ENCODE measurements around the gene WDR53. TPM values are rescaled to one million over a fixed set of nuclear protein-coding genes. Genes with fewer than 3 reads are reported as not detected.
A peak's percentile ranks its signal among the peaks of the same experiment; 100 is the strongest.

The WDR53 gene
- total RNA-seq, 4 donors from 2014 or later: 0.26 to 10.6 (median 8.8) TPM

- H3K36me3 ChIP-seq: no peaks in the 10 kb centered on the region
- no peaks in the 10 kb centered on the region for H3K4me1 ChIP-seq
- H3K4me3 ChIP-seq: no peak overlapping the region
- TF ChIP-seq CTCF (IDR thresholded peaks at IDR 0.05) (no peak), POLR2A (IDR thresholded peaks at IDR 0.05) (no peak)
- no peaks in the 10 kb centered on the region for H3K9me3 ChIP-seq
- no peak overlapping the region for H3K27ac ChIP-seq
- intact Hi-C loops (cut with DNase I; ENCODE audit: low total_unique reads): no loop called here
- DNase-seq: no peak
- H3K27me3 ChIP-seq: no peaks in the 10 kb centered on the region
Measured at GRCh38 chr3:196544491-196544992, 23.8 kb downstream of the WDR53 start.

DNA sequence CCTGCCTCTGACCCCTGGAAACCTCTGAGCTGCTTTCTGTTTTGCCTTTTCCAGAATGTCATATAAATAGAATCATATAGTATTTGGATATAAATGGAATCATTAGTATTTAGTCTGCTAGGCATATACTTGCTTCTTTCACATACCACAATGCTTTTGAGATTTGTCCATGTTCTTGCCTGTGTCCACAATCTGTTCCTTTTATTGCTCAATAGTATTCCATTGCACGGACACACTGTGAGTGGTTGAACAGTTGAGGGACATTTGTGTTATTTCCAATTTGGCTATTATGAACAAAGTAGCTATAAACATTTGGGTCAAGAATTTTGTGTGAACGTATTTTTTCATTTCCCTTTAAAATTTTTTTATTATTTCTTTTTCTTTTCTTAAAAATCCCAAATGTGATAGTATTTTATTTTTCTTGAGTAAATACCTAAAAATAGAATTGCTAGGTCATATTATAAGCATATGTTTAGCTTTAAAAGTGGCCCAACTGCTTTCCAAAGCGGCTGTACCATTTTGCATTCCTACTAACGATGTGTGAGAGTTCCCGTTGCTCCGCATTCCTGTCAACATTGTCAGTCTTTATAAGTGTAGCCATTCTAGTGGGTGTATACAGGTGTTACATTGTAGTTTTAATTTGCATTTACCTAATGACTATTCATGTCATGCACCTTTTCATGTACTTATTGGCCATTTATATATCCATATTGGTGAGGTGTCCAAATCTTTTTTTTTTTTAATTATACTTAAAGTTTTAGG, 26.5 kb downstream of the WDR53 start:
- no peak for DNase-seq
- intact Hi-C loops (cut with DNase I; ENCODE audit: low total_unique reads): no loop called here
- no peak overlapping the region for H3K27ac ChIP-seq
- no peaks in the 10 kb centered on the region for H3K9me3 ChIP-seq
- TF ChIP-seq CTCF (IDR thresholded peaks at IDR 0.05) (no peak), POLR2A (IDR thresholded peaks at IDR 0.05) (no peak)
- no peaks in the 10 kb centered on the region for H3K27me3 ChIP-seq
- no peaks in the 10 kb centered on the region for H3K4me1 ChIP-seq
- H3K36me3 ChIP-seq: no peaks in the 10 kb centered on the region
- no peak overlapping the region for H3K4me3 ChIP-seq

GRCh38 chr3:196537319-196537984, 30.9 kb downstream of the WDR53 start:
- H3K27me3 ChIP-seq: no peaks in the 10 kb centered on the region
- no peaks in the 10 kb centered on the region for H3K36me3 ChIP-seq
- no peak for TF ChIP-seq POLR2A (IDR thresholded peaks at IDR 0.05)
- TF ChIP-seq CTCF (IDR thresholded peaks at IDR 0.05): peak; percentile 25 to 55 (median 48)
- no peak overlapping the region for H3K4me3 ChIP-seq
- H3K4me1 ChIP-seq: no peaks in the 10 kb centered on the region
- DNase-seq: peak; percentile 19 to 27
- no peaks in the 10 kb centered on the region for H3K9me3 ChIP-seq
- intact Hi-C loops (cut with DNase I; ENCODE audit: low total_unique reads): no loop called here
- H3K27ac ChIP-seq: no peak overlapping the region

- Histone ChIP-seq H3K27me3 (no peaks in the 10 kb centered on the region), H3K36me3 (no peaks in the 10 kb centered on the region), H3K4me1 (no peaks in the 10 kb centered on the region), H3K27ac (no peak overlapping the region), H3K4me3 (no peak overlapping the region), H3K9me3 (no peaks in the 10 kb centered on the region)
- no peak for DNase-seq
- intact Hi-C loops (cut with DNase I; ENCODE audit: low total_unique reads): no loop called here
- no peak for TF ChIP-seq CTCF (IDR thresholded peaks at IDR 0.05)
Measured at GRCh38 chr3:196533260-196533681, 35.1 kb downstream of the WDR53 start.

DNA sequence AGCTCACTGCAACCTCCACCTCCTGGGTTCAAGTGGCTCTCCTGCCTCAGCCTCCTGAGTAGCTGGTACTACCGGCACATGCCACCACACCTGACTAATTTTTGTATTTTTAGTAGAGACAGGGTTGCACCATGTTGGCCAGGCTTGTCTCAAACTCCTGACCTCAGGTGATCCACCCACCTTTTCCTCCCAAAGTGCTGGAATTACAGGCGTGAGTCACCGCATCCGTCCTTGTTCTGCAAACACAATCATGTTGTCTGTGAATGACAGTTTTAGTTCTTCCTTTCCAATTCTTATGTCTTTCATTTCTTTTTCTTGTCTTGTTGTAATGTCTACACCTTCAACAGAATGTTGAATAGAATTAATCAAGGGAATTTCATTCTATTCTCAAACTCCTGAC, 36.9 kb downstream of the WDR53 start:
- Histone ChIP-seq H3K9me3 (no peaks in the 10 kb centered on the region), H3K27ac (no peak overlapping the region), H3K36me3 (no peaks in the 10 kb centered on the region), H3K27me3 (no peaks in the 10 kb centered on the region), H3K4me3 (no peak overlapping the region), H3K4me1 (no peaks in the 10 kb centered on the region)
- intact Hi-C loops (cut with DNase I; ENCODE audit: low total_unique reads): no loop called here
- TF ChIP-seq POLR2A (IDR thresholded peaks at IDR 0.05) (no peak), CTCF (IDR thresholded peaks at IDR 0.05) (no peak)
- no peak for DNase-seq

Measured in uterus (tissue), 4 donors.